GM23248 (cell line): Measurements from ENCODE around the gene TRMT44. TPM values are rescaled to one million over a fixed set of nuclear protein-coding genes. Genes with fewer than 3 reads are reported as not detected.

ENCODE experiments used
- DNase-seq: peaks from one replicate; pipeline ENCODE4 v3.0.0-alpha.2; 2015
- H2AFZ ChIP-seq: fragments of 200-600 bp; sonication (generic); 2 replicates; pipeline ENCODE4 v1.6.1; 2016; ENCODE audit warnings: antibody characterized with exemption
- H3F3A ChIP-seq: fragments of 200-600 bp; sonication (generic); 2 replicates; pipeline ENCODE4 v1.6.1; 2016; ENCODE audit warnings: mild to moderate bottlenecking, antibody characterized with exemption, mixed run types; ENCODE audit not compliant: insufficient read depth
- H3K27ac ChIP-seq: fragments of 200-600 bp; sonication (generic); 2 replicates; pipeline ENCODE4 v1.5.1; 2016; ENCODE audit warnings: mild to moderate bottlenecking
- H3K27me3 ChIP-seq: fragments of 200-600 bp; sonication (generic); replicated peaks from 2 replicates; pipeline ENCODE4 v1.6.1; 2016; ENCODE audit warnings: mild to moderate bottlenecking; ENCODE audit not compliant: insufficient read depth
- H3K36me3 ChIP-seq: fragments of 200-600 bp; sonication (generic); 2 replicates; pipeline ENCODE4 v1.6.1; 2016; ENCODE audit warnings: low read depth, mild to moderate bottlenecking
- H3K4me1 ChIP-seq: fragments of 200-600 bp; sonication (generic); 2 replicates; pipeline ENCODE4 v1.6.1; 2016; ENCODE audit warnings: mild to moderate bottlenecking; ENCODE audit not compliant: insufficient read depth
- H3K4me2 ChIP-seq: fragments of 200-600 bp; sonication (generic); one replicate; pipeline ENCODE4 v1.6.1; 2016; ENCODE audit warnings: mild to moderate bottlenecking; ENCODE audit not compliant: unreplicated experiment
- H3K4me3 ChIP-seq: fragments of 200-600 bp; sonication (generic); 2 replicates; pipeline ENCODE4 v1.5.1; 2016; ENCODE audit warnings: mild to moderate bottlenecking
- H3K79me2 ChIP-seq: fragments of 200-600 bp; sonication (generic); 2 replicates; pipeline ENCODE4 v1.6.1; 2016; ENCODE audit warnings: mild to moderate bottlenecking; ENCODE audit not compliant: insufficient read depth
- H3K9ac ChIP-seq: fragments of 200-600 bp; sonication (generic); 2 replicates; pipeline ENCODE4 v1.6.1; 2016; ENCODE audit warnings: mild to moderate bottlenecking
- H3K9me2 ChIP-seq: fragments of 200-600 bp; sonication (generic); 2 replicates; pipeline ENCODE4 v1.6.1; 2016; ENCODE audit warnings: mixed run types, mild to moderate bottlenecking, moderate library complexity; ENCODE audit not compliant: insufficient read depth
- H3K9me3 ChIP-seq: fragments of 200-600 bp; sonication (generic); one replicate; pipeline ENCODE4 v1.6.1; 2017; ENCODE audit warnings: low read depth
- H4K20me1 ChIP-seq: fragments of 200-600 bp; sonication (generic); 2 replicates; pipeline ENCODE4 v1.6.0; 2016; ENCODE audit not compliant: insufficient read depth
- EZH2 ChIP-seq: fragments of 200-600 bp; sonication (generic); IDR thresholded peaks from 2 replicates; pipeline ENCODE4 v1.6.1; 2018; ENCODE audit warnings: antibody characterized with exemption, mild to moderate bottlenecking; ENCODE audit not compliant: insufficient read depth, poor library complexity, severe bottlenecking
- EZH2phosphoT487 ChIP-seq: fragments of 200-600 bp; sonication (generic); IDR thresholded peaks from 2 replicates; pipeline ENCODE4 v1.6.1; 2018; ENCODE audit warnings: antibody characterized with exemption, moderate library complexity, mild to moderate bottlenecking, low read depth; ENCODE audit not compliant: insufficient read depth
- WGBS, 2 experiments: methylation state at CpG; one replicate each; pipeline ENCODE4 v1.1.6; 2015 to 2017; ENCODE audit warnings: low lambda C conversion rate in 2 of 2, low coverage in 1 of 2; ENCODE audit errors: missing lambda C conversion rate in 2 of 2; 5-methylcytosine and 5-hydroxymethylcytosine counted together
- in situ Hi-C: fragments of 300-500 bp; cut with MboI; formaldehyde crosslinking; loops from 2 replicates; pipeline ENCODE4 v1.15.0; 2020
- polyA plus RNA-seq: library from polyadenylated mRNA; unstranded; fragments of >200 nt; fragmentation: Nextera tagmentation; extraction: Ambion mirVana; gene quantifications from 2 replicates; pipeline ENCODE4 v1.2.1, GENCODE V29; 2016
- total RNA-seq: library from RNA; depleted of rRNA; stranded (reverse); fragments of >200 nt; shearing (Covaris generic); gene quantifications from 2 replicates; pipeline ENCODE4 v1.2.3, GENCODE V29; 2014; rRNA removed

The TRMT44 gene
- total RNA-seq (12.0 and 12.5 TPM in 2 replicates), polyA plus RNA-seq (4.1 and 4.4 TPM in 2 replicates)

GRCh38 chr4:8440492-8441311 lies at the start of gene TRMT44, which contains the start of gene ACOX3:
Gene TRMT44 (plus strand): TSS chr4:8440777. CDS start chr4:8440823, 46 bp downstream.
Gene ACOX3 (minus strand): TSS chr4:8440723. CDS start chr4:8416521, 24,202 bp downstream.
- H3K4me2 ChIP-seq, result peak within 1 kb of the TSS; percentile 71
- no peaks in the 10 kb centered on the region for H3K9me3 ChIP-seq
- WGBS, 2 experiments, result 1% methylated on average over 47 to 59 of the region's 60 CpGs
- H2AFZ ChIP-seq, result peak within 1 kb of the TSS; percentile 78
- H3K79me2 ChIP-seq, result peaks cover 90% of the 10 kb centered on the region
- in situ Hi-C loops, result no loop called here
- DNase-seq, result peak; percentile 93
- H4K20me1 ChIP-seq, result no peaks in the 10 kb centered on the region
- no peaks in the 10 kb centered on the region for H3K36me3 ChIP-seq
- H3K4me3 ChIP-seq, result peak within 1 kb of the TSS; percentile 77
- no peaks in the 10 kb centered on the region for H3K27me3 ChIP-seq
- TF ChIP-seq EZH2 (no peak), EZH2phosphoT487 (no peak)
- H3K27ac ChIP-seq, result peak within 1 kb of the TSS; percentile 92
- no peaks in the 10 kb centered on the region for H3K9me2 ChIP-seq
- H3K9ac ChIP-seq, result peak within 1 kb of the TSS; percentile 89
- peaks cover 15% of the 10 kb centered on the region for H3F3A ChIP-seq
- peaks cover 22% of the 10 kb centered on the region for H3K4me1 ChIP-seq

GRCh38 chr4:8391071-8391470 lies 49.5 kb upstream of the TRMT44 start:
- Histone ChIP-seq H3K79me2 (no peaks in the 10 kb centered on the region), H3K9ac (no peak overlapping the region), H3F3A (peaks cover 30% of the 10 kb centered on the region), H3K4me2 (no peak overlapping the region), H3K9me3 (no peaks in the 10 kb centered on the region), H3K27me3 (no peaks in the 10 kb centered on the region), H3K4me3 (no peak overlapping the region), H2AFZ (no peak overlapping the region), H3K27ac (no peak overlapping the region), H3K36me3 (no peaks in the 10 kb centered on the region; the same call in 1 of the 2 replicates), H3K4me1 (peaks cover 32% of the 10 kb centered on the region), H3K9me2 (no peaks in the 10 kb centered on the region), H4K20me1 (no peaks in the 10 kb centered on the region)
- in situ Hi-C loops, result no loop called here
- no peak for TF ChIP-seq EZH2
- no peak for TF ChIP-seq EZH2phosphoT487
- DNase-seq, result no peak
- 79 to 82% methylated on average over 7 of the region's 7 CpGs for WGBS, 2 experiments

- Histone ChIP-seq H3K9me2 (no peaks in the 10 kb centered on the region), H3K27ac (no peak overlapping the region), H3K36me3 (no peaks in the 10 kb centered on the region; the same call in 1 of the 2 replicates), H3K79me2 (no peaks in the 10 kb centered on the region), H3K4me2 (peak overlapping the region; percentile 14), H3K4me1 (peaks cover 32% of the 10 kb centered on the region), H3K27me3 (no peaks in the 10 kb centered on the region), H3K9me3 (no peaks in the 10 kb centered on the region), H4K20me1 (no peaks in the 10 kb centered on the region), H3K9ac (no peak overlapping the region), H3F3A (peaks cover 30% of the 10 kb centered on the region), H3K4me3 (no peak overlapping the region), H2AFZ (no peak overlapping the region)
- TF ChIP-seq EZH2phosphoT487 (no peak), EZH2 (no peak)
- 36 to 38% methylated on average over 9 of the region's 9 CpGs for whole genome bisulfite sequencing, 2 experiments
- peak; percentile 87 for DNase-seq
- in situ Hi-C loops, result no loop called here
Measured at GRCh38 chr4:8391972-8392371, 48.6 kb upstream of the TRMT44 start.

GRCh38 chr4:8392591-8393190 lies 47.9 kb upstream of the TRMT44 start:
- H2AFZ ChIP-seq, result no peak overlapping the region
- in situ Hi-C loops, result no loop called here
- H3K79me2 ChIP-seq, result no peaks in the 10 kb centered on the region
- H4K20me1 ChIP-seq, result no peaks in the 10 kb centered on the region
- no peaks in the 10 kb centered on the region; the same call in 1 of the 2 replicates for H3K36me3 ChIP-seq
- no peak overlapping the region for H3K9ac ChIP-seq
- DNase-seq, result peak; percentile 51
- no peak overlapping the region for H3K4me3 ChIP-seq
- no peak for TF ChIP-seq EZH2phosphoT487
- TF ChIP-seq EZH2, result no peak
- peaks cover 32% of the 10 kb centered on the region for H3K4me1 ChIP-seq
- 58 to 64% methylated on average over 15 of the region's 15 CpGs for WGBS, 2 experiments
- H3K9me2 ChIP-seq, result no peaks in the 10 kb centered on the region
- peak overlapping the region; percentile 84 for H3K27ac ChIP-seq
- no peaks in the 10 kb centered on the region for H3K27me3 ChIP-seq
- H3F3A ChIP-seq, result peaks cover 30% of the 10 kb centered on the region
- H3K4me2 ChIP-seq, result peak overlapping the region; percentile 46
- no peaks in the 10 kb centered on the region for H3K9me3 ChIP-seq
